HG02642 (cell line): ENCODE results near the gene RPL28.
"Not testable (repeated sequence)": the region's sequence is repeated elsewhere in the genome, so short reads cannot be mapped to it uniquely, and the experiment has no call there.

Experiments used
- ATAC-seq: cut with Tn5 transposase; IDR thresholded peaks from one replicate; pipeline ENCODE4 v1.9.1; 2021; ENCODE audit warnings: mild to moderate bottlenecking; ENCODE audit not compliant: unreplicated experiment, poor library complexity

RPL28 gene

GRCh38 chr19:55418185-55418584 is 32.5 kb downstream of the RPL28 start:
- no peak for ATAC-seq

- ATAC-seq, result no peak
These were observed 33.4 kb downstream of the RPL28 start for GRCh38 chr19:55419103-55419502.

GRCh38 chr19:55419624-55420236 is 34.0 kb downstream of the RPL28 start:
- ATAC-seq, result no peak

DNA sequence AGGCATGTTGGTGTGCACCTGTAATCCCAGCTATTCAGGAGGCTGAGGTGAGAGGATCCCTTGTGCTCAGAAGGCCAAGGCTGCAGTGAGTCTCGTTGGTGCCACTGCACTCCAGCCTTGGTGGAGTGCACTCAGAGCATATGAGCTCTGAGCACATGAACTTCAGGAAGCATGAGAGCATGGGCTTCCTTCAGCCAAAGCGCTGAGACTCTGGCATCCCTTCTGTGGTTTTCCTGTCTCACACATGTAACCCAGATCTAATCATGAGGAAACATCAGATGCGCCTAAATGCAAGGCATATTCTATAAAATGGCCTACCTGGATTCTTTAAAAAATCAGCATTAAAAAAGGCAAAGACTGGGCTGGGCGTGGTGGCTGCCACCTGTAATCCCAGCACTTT is 35.5 kb downstream of the RPL28 start:
- not testable (repeated sequence) for ATAC-seq

- no peak for ATAC-seq
These were observed 37.7 kb downstream of the RPL28 start for GRCh38 chr19:55423225-55424005.

GRCh38 chr19:55424518-55424917 is 38.8 kb downstream of the RPL28 start:
- ATAC-seq, result no peak

GRCh38 chr19:55426042-55426441 is 40.3 kb downstream of the RPL28 start:
- no peak for ATAC-seq

DNA sequence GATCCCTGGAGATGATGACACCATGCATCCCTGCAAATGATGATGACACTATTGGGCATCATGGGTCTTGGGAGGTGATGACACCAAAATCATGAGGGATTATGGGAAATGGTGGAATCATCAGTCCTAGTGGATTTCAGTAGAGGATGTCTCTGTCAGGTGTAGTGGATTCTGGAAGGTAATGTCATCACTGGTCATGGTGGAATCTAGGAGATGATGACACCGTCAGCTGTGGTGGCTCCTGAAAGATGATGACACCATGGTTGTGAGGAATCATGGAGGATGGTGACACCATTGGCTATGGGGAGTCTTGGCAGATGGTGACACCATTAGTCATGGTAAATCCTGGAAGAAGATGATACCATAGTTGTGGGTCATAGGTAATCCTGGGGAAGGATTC is 45.5 kb downstream of the RPL28 start:
- no peak for ATAC-seq

DNA sequence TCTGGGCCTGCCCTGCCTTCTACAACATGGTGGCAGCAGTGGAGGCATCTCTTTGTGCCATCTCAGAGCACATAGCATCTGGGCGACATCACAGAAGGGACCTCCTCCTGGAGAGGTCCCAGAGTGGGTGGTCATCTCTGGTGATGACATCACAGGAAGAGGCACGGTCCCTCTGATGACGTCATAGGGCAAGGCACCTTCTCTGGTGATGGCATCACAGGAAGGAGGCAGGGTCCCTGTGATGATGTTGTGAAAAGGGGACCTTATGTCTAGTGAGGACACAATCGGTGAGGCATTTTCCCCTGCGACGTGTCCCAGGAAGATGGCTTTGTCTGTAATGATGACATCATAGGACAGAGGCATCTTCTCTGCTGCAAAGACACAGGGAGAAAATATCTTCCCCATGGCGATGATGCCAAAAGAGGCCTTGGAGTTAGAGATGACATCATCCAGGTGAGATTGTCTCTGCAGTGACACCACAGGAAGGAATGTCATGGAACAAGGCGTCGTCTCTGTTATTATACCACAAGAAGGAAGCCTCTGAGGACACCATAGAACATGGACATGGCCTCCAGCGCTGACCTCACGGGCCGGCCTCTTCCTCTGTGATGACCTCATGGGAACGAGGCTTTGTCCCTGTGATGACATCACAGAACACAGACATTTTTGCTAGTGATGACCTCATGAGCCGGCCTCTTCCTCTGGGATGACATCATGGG is 46.7 kb downstream of the RPL28 start:
- ATAC-seq, result no peak

DNA sequence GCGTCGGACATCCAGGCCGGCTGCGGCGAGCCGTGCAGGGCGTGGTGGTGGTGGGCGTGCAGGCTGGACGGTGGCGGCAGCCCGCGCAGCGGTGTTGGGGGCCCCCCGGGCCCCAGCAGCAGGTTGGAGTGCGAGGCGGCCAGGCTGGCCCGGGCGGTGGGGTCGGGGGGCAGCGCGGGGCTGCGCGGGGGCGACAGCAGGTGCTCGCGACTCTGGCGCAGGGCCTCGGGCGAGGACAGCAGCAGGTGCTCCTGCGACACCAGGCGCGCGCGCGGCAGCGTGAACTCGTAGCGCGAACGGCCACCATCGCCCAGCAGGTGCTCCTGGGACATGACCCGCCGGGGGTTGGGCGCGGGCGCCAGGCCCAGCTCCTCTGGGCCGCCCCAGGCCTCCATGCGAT is 47.6 kb downstream of the RPL28 start:
- ATAC-seq, result no peak

GRCh38 chr19:55434356-55434919 is 48.7 kb downstream of the RPL28 start:
- no peak for ATAC-seq

DNA sequence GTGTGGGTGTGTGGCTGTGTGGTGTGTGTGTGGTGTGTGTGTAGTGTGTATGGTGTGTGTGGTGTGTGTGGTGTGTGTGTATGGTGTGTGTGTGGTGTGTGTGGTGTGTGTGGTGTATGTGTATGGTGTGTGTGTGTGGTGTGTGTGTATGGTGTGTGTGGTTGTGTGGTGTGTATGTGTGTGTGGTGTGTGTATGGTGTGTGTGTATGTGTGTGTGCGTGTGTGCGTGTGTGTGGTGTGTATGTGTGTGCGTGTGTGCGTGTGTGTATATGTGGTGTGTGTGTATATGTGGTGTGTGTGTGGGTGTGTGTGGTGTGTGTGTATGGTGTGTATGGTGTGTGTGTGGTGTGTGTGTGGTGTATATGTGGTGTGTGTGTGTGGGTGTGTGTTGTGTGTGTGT is 49.3 kb downstream of the RPL28 start:
- no peak for ATAC-seq

GRCh38 chr19:55436847-55437246 is 51.1 kb downstream of the RPL28 start:
- no peak for ATAC-seq

DNA sequence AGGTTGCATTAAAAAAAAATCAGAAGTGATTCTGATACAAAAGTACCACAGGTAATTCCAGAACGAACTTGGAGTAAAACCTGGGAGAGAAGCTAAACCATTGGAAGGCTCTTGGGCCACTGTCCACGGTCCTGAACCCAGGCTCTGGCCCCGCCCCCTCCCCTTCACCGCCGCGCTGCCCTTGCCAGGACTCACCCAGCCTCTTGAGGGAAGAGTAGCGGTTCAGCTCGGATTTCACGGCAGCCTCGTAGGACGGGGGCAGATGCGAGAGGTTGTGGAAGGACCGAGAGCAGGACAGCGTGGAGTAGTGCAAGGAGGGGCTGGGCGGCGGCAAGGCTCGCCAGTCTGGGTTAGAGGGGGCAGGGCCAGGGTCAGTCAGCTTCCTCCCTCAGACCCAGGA is 51.7 kb downstream of the RPL28 start:
- no peak for ATAC-seq

DNA sequence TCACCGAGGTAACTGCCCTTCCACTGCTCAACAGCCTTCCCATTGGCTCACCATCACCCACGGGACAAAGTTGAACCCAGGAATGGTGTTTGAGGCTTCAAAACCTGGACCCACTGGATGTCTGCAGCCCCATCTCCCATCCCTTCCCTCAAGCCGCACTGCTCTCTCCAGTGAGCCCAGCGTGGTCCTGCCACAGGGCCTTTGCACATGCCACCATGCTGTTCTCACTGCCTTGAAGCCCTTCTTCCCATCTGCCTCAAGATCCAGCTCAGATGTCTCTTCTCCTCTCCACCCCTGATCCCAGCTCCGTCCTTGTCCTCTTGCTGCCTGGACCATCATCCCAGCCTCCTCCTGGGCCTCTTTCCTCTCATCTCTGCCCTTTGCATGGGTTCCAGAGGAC is 53.3 kb downstream of the RPL28 start:
- ATAC-seq, result no peak

- no peak for ATAC-seq
These were observed 54.8 kb downstream of the RPL28 start for GRCh38 chr19:55440411-55441105.

GRCh38 chr19:55441319-55441691 is 55.6 kb downstream of the RPL28 start:
- no peak for ATAC-seq

DNA sequence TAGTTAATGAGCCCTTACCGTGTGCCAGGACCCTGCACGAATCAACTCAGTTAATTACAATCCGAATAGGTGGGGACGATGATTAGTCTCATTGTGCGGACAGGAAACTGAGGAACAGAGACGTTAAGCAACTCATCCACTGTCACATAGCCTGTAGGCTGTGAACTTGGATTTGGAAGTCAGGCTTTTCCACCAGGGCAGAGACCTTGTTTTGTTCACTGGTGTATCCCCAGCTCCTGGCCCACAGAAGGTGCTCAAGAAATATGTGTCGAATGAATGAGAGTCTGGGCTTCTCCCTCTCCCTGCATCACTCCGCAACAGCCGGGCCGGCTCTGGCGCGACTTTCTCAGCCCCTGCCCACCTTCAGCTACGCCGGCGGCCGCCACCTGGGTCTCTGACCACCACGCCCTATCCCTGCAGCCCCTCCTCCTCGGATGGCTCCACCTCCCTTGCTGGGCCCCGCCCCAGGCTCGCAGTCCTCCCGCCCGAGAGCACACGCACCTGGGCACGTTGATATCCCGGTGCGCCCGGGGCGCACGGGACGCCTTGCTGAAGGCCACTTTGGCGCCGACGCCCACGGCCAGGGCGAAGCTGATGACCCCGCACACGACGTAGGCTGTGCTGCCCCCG is 56.1 kb downstream of the RPL28 start:
- no peak for ATAC-seq

DNA sequence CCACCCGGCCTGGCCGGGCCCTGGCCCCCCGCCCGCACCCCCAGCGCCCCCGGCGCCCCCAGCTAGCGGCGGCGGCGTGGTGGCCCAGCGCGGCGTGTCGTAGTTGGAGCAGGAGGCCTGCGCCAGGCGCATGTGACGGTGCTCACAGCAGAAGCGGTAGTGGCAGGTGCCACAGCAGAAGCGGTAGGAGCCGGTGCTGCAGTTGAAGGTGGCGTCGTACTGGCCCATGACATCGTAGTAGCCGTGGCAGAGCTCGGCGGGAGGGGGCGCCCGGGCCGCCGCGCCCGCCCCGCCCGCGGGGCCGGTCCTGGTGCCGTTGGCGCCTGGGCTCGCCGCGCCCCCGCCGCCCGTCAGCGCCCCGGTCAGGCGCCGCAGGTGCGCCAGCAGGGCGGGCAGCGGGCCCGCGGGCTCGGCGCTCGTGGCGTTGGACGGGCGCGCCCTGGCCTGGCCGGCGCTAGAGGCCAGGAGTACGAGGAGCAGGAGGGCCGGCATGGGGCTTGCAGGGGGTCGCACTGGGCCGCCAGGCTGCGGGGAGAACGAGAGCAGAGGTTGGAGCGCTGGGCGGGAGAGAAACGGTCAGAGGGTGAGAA is 56.7 kb downstream of the RPL28 start:
- no peak for ATAC-seq
